ENCODE measurements around the gene GINS3. TPM values are rescaled to one million over a fixed set of nuclear protein-coding genes. Genes with fewer than 3 reads are reported as not detected.

The GINS3 gene
- total and polyA plus RNA-seq, 2 experiments from 2014 or later: 8.8 to 17.8 TPM

- H3K27me3 Mint-ChIP-seq (ENCODE audit: insufficient read depth, low read depth, poor library complexity): peaks cover 4% of the 10 kb centered on the region
- Histone ChIP-seq H3K36me3 (ENCODE audit: insufficient read depth) (no peaks in the 10 kb centered on the region), H3F3A (replicated peaks; ENCODE audit: low read depth) (no peaks in the 10 kb centered on the region), H3K4me1 (ENCODE audit: insufficient read depth) (no peaks in the 10 kb centered on the region), H4K20me1 (replicated peaks; ENCODE audit: insufficient read depth) (no peaks in the 10 kb centered on the region), H3K79me2 (replicated peaks; ENCODE audit: insufficient read depth) (no peaks in the 10 kb centered on the region), H3K27ac (ENCODE audit: low read depth) (no peak overlapping the region), H3K4me2 (no peak overlapping the region), H3K4me3 (no peak overlapping the region), H2AFZ (no peak overlapping the region), H3K9me2 (ENCODE audit: insufficient read depth) (0 out of 2 replicates have a peak, but pooled peaks cover 3% of the 10 kb centered on the region), H3K27me3 (ENCODE audit: insufficient read depth) (no peaks in the 10 kb centered on the region)
- no peaks in the 10 kb centered on the region for H3K4me1 Mint-ChIP-seq
- no peak overlapping the region for H3K27ac Mint-ChIP-seq
- ATAC-seq: no peak
- no peak for TF ChIP-seq CREB1 (CRISPR knock-in tag; IDR thresholded peaks at IDR 0.05; ENCODE audit: low read depth)
- TF ChIP-seq ZNF114 (CRISPR knock-in tag; IDR thresholded peaks at IDR 0.05): no peak
- TF ChIP-seq ZNF462 (CRISPR knock-in tag; IDR thresholded peaks at IDR 0.05): no peak
- no peak for TF ChIP-seq JUNB (IDR thresholded peaks at IDR 0.05; ENCODE audit: unreplicated experiment)
- no peak for TF ChIP-seq ETS1 (IDR thresholded peaks at IDR 0.05)
- TF ChIP-seq EZH2phosphoT487 (IDR thresholded peaks at IDR 0.05; ENCODE audit: unreplicated experiment): no peak
- TF ChIP-seq STAT1 (IDR thresholded peaks at IDR 0.05; ENCODE audit: unreplicated experiment): no peak
- TF ChIP-seq NANOG (IDR thresholded peaks at IDR 0.05; ENCODE audit: borderline replicate concordance): no peak
- TF ChIP-seq ZNF331 (CRISPR knock-in tag; IDR thresholded peaks at IDR 0.05; ENCODE audit: low read depth): no peak
- TF ChIP-seq, protein P1, sequence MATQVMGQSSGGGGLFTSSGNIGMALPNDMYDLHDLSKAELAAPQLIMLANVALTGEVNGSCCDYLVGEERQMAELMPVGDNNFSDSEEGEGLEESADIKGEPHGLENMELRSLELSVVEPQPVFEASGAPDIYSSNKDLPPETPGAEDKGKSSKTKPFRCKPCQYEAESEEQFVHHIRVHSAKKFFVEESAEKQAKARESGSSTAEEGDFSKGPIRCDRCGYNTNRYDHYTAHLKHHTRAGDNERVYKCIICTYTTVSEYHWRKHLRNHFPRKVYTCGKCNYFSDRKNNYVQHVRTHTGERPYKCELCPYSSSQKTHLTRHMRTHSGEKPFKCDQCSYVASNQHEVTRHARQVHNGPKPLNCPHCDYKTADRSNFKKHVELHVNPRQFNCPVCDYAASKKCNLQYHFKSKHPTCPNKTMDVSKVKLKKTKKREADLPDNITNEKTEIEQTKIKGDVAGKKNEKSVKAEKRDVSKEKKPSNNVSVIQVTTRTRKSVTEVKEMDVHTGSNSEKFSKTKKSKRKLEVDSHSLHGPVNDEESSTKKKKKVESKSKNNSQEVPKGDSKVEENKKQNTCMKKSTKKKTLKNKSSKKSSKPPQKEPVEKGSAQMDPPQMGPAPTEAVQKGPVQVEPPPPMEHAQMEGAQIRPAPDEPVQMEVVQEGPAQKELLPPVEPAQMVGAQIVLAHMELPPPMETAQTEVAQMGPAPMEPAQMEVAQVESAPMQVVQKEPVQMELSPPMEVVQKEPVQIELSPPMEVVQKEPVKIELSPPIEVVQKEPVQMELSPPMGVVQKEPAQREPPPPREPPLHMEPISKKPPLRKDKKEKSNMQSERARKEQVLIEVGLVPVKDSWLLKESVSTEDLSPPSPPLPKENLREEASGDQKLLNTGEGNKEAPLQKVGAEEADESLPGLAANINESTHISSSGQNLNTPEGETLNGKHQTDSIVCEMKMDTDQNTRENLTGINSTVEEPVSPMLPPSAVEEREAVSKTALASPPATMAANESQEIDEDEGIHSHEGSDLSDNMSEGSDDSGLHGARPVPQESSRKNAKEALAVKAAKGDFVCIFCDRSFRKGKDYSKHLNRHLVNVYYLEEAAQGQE (IDR thresholded peaks at IDR 0.05; ENCODE audit: unreplicated experiment): no peak
- TF ChIP-seq, protein P2, sequence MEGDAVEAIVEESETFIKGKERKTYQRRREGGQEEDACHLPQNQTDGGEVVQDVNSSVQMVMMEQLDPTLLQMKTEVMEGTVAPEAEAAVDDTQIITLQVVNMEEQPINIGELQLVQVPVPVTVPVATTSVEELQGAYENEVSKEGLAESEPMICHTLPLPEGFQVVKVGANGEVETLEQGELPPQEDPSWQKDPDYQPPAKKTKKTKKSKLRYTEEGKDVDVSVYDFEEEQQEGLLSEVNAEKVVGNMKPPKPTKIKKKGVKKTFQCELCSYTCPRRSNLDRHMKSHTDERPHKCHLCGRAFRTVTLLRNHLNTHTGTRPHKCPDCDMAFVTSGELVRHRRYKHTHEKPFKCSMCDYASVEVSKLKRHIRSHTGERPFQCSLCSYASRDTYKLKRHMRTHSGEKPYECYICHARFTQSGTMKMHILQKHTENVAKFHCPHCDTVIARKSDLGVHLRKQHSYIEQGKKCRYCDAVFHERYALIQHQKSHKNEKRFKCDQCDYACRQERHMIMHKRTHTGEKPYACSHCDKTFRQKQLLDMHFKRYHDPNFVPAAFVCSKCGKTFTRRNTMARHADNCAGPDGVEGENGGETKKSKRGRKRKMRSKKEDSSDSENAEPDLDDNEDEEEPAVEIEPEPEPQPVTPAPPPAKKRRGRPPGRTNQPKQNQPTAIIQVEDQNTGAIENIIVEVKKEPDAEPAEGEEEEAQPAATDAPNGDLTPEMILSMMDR (conservative IDR thresholded peaks at IDR 0.05; ENCODE audit: low read depth in 2 of 2): no peak
- TF ChIP-seq POLR2AphosphoS5 (IDR thresholded peaks at IDR 0.05; ENCODE audit: low read depth): no peak
- TF ChIP-seq EZH2 (IDR thresholded peaks at IDR 0.05; ENCODE audit: low read depth, unreplicated experiment): no peak
- no peaks in the 10 kb centered on the region for H3K36me3 Mint-ChIP-seq (ENCODE audit: low read depth)
- no peak for DNase-seq (ENCODE audit: low spot score)
- no peak overlapping the region for H3K4me3 Mint-ChIP-seq
- H3K9me3 Mint-ChIP-seq: no peaks in the 10 kb centered on the region; the same call in 2 of the 3 replicates
Observed at GRCh38 chr16:58443783-58444182, 51.5 kb downstream of the GINS3 start.

All from GM23338 (cell line).